HS-27A (cell line): ENCODE results near the gene ARHGEF26.
"Not testable (repeated sequence)": the region's sequence is repeated elsewhere in the genome, so short reads cannot be mapped to it uniquely, and the experiment has no call there.

ENCODE experiments used
- DNase-seq: peaks from one replicate; pipeline ENCODE4 v3.0.0-alpha.2; 2012; ENCODE audit warnings: low read depth, missing footprints

Gene ARHGEF26, protein sequence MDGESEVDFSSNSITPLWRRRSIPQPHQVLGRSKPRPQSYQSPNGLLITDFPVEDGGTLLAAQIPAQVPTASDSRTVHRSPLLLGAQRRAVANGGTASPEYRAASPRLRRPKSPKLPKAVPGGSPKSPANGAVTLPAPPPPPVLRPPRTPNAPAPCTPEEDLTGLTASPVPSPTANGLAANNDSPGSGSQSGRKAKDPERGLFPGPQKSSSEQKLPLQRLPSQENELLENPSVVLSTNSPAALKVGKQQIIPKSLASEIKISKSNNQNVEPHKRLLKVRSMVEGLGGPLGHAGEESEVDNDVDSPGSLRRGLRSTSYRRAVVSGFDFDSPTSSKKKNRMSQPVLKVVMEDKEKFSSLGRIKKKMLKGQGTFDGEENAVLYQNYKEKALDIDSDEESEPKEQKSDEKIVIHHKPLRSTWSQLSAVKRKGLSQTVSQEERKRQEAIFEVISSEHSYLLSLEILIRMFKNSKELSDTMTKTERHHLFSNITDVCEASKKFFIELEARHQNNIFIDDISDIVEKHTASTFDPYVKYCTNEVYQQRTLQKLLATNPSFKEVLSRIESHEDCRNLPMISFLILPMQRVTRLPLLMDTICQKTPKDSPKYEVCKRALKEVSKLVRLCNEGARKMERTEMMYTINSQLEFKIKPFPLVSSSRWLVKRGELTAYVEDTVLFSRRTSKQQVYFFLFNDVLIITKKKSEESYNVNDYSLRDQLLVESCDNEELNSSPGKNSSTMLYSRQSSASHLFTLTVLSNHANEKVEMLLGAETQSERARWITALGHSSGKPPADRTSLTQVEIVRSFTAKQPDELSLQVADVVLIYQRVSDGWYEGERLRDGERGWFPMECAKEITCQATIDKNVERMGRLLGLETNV

DNA sequence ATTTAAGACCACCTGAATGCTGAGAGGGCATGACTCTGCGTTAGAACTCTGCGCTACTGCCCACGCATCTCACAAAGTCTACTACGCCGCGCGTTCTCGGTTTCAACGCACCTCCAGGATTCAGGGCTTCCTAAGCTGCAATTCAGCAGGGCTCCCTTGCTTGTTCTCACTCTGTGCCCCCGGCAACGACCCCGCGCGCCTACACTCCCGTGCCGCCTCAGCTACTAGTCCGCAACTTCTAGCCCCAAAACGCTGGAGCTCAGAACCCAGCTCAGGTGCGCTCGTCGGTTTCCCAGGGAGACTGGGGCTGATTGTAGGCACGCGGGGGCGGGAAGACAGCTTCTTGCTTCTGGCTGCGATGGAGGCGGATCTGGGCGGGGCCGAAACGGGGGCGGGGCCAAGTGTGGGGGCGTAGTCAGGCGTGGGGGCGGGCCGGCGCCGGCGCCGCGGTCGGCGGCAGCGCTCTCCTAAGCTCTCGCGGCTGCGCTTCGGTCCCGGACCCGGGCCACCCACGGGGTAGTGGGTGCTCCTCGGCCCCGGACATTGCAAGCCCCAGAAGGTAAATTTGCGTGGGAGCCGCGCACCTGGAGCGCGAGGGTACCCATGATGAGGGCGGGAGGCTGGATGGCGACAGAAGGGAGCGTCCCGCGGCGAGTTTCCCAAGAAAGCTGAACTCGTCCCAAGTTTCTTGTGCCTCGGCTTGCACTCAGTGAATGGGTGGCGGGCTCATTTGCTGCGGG is at the start of gene ARHGEF26:
ARHGEF26 (plus strand) TSS at position 430 of the 740 bp plus-strand sequence. CDS start 603 bp downstream, outside the sequence.
- DNase-seq, result peak; percentile 30

DNA sequence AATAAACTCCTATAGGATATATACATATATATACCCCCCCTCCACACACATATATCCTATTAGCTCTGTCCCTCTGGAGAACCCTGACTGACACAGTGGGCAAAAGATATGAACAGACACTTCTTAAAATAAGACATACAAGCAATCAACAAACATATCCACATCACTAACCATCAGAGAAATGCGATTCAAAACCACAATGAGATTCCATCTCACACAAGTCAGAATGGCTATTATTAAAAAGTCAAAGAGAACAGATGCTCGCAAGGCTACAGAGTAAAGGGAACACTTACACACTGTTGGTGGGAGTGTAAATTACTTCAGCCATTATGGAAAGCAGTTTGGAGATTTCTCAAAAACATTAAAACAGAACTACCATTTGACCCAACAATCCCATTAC is 46.2 kb upstream of the ARHGEF26 start:
- no peak for DNase-seq

DNA sequence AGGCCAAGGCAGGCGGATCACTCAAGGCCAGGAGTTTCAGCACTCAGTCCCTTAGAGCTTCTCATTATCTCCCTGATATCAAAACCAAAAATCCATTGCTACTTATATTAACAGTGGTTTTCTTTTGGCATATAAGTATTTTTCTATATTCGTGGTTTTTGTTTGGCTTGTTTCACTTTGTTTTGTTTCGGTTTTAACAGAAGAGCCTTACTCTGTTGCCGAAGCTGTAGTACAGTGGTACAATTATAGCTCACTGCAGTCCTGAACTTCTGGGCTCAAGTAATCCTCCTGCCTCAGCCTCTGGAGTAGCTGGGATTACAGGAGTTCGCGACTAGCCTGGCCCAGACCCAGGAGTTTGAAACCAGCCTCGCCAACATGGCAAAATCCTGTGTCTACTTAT is 42.5 kb upstream of the ARHGEF26 start:
- no peak for DNase-seq

DNA sequence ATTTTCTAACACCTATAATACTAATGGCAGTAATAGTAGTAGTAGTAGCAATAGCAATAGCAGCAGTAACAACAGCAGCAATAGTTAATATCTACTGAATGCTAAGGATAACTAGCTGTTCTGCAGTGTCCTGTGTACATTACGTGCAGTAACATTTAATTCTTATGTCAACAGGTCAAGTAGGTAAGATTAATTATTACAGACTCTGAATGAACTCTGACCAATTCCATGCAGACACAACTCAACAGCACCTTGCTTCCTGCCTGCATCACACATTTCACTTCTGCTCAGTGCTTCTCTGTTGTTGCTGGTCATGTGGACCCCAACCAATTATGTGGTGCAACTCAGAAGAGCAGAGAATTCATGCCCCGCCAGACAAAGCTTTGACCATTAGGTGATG is 39.9 kb upstream of the ARHGEF26 start:
- DNase-seq, result no peak

DNA sequence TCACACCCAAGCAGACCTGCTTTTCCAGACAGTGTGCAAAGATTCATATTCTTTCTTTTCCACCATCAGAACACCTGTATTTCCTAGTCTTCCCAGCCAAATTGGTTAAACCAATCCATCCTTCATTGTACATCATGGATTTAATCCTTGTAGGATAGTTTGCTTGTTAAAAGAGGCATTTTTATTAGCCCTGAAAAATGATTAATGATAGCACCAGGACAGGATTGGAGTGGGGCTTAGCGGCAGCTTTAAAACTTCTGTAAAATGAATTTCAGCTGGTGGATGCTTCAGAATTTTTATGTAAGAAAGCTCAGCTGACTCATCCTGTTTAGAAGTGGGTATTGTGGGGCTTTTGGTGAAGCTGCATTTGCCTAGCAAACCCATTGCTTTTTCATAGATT is 36.1 kb upstream of the ARHGEF26 start:
- DNase-seq, result no peak

DNA sequence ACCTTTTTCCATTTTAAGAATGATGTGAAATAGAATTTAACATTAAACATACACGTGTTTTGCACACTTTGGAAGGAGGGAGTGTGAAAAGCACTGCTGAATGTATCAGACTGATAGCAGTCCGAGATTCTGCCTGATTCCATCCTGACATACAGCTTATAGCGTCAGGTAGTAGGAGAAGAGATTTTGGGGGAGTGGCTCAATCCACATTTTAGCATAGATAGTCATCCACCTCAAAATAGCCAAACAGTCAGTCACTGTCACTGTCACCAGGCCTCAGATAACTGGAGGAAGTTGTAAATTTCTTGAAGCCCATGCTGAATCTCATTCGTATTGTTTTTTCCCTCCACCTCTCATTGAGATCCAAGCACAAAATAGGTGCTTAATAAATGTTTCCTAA is 35.4 kb upstream of the ARHGEF26 start:
- no peak for DNase-seq

DNA sequence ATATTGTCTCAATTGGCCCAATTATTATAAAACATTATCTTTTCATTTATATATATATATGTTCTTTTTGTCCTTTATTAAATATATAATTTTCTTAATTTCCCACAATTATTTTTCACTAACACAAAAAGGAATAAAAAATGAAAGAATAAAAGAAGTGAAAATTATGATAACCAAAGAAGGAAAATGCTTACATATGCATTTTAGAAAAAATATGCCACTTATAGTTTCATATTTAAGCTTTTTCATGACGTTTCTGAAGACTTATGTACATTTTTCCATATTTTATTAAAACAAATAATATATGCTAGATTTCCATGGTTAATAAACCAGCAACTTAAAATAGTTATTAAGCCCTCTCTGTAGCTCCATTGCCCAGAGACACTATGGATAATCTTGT is 34.9 kb upstream of the ARHGEF26 start:
- DNase-seq, result no peak

DNA sequence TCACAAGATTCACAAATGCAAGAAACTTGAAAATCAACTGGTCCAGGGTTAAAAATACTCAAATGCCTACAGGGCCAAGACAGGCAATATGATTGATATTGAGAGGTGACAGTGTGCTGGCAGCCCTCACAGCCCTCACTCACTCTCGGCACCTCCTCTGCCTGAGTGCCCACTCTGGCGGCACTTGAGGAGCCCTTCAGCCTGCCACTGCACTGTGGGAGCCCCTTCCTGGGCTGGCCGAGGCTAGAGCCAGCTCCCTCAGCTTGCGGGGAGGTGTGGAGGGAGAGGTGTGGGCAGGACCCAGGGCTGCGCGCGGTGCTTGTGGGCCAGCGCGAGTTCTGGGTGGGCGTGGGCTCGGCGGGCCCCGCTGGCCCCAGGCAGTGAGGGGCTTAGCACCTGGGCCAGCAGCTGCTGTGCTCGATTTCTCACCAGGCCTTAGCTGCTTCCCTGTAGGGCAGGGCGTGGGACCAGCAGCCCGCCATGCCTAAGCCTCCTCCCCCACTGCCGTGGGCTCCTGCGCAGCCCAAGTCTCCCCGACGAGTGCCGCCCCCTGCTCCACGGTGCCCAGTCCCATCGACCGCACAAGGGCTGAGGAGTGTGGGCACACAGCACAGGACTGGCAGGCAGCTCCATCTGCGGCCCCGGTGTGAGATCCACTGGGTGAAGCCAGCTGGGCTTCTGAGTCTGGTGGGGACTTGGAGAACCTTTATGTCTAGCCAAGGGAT is 33.3 kb upstream of the ARHGEF26 start:
- not testable (repeated sequence) for DNase-seq

DNA sequence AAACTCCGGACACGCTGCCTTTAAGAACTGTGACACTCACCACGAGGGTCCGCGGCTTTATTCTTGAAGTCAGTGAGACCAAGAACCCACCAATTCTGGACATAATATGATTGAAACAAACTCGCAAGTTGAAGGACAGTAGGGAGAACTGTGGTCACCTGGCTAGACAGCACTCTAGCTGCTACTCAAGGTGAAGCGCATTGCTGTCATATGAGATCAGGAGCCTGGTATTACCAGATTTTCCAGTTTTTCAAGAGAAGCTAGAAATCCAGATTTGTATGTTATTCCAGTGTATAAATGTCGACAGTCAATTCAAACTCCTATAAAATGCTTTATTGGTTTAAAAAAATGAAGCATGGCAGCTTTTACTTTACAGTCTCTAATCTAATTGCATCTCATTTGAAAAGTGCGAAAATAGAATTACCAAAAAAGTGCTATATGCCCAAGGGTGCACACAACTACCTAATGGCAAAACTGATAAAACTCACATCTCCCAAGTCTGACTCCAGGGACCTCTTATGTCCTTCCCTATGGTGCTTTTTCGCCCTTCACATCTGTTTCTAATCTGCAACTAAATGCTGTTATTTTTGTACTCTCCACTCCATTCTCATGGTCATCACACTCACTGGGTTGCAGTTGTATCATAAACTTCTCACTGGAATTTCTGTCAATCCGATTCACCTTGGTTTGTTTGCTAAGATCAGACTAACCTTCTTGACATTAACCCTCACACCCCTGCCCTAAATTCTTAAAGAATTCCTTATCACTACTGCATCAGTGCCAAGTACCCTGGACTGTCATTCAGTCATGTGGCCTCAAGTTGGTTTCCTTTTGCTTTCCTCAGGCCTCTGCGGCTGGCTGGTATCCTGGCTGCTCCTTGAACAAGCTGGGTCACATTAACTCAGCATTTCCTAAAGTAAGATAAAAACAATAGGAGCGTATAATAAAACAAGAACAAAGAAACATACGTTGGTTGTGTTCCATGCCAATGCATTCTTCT is 31.5 kb upstream of the ARHGEF26 start:
- DNase-seq, result no peak

DNA sequence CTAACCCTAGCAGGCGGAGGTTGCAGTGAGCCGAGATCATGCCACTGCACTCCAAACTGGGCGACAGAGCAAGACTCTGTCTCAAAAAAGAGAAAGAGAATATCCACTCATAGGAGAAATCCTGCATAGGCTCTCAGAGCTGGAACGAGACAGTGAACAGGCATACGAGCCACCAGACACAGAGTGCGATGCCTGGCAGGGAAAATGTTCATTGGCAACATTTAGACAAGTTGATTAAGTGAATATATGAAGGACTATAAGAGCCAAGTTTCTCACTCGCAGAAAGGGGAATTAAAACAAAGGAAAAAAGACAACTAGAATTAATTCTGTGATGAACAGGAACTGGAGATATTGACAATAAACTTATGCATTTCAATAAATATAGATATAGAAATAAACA is 27.1 kb upstream of the ARHGEF26 start:
- DNase-seq, result no peak

DNA sequence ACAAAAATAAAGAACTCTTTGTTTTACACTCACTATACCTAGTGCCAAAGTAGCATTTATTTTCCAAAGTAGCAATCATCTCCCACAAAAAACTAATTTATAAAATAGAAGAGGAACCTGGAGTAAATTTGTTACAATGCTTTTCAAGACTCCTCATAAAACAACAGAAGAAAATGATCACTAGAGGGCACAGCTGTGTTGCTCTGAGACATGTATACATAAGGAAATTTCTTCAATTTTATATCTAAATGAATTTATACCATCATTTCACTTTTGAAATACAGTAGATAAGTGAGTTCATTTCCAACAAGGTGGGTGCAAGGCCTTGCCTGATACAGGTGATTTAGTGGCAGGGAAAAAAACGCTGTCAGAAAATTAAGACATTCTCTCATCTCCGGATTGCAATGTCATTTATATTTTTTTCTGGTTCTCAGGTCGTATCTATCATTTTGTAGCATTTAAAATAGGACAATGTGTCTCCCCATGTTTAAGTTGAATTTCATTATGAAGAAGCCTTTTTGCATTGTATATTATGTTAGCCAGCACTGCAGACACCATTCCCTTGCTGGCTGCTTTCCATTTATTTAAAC is 25.3 kb upstream of the ARHGEF26 start:
- DNase-seq, result no peak

DNA sequence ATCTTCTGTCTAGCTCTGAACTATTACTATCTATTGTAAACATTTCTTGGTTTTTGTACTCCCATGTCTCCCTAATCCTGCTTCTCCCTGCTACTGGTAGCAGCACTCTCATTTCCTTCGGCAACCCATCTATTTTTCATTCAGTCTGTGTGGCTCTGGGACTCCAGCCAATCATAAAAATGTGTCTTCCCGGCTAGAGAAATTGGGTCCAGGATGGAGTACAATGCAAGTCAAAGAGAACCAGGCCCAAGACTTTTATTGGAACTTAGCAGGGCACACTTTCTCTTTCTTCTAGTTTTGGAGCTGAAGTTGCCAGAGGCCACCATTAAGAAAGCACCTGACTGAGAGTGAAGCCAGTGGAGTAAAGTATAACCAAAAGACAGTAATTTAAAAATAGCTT is 22.8 kb upstream of the ARHGEF26 start:
- no peak for DNase-seq

DNA sequence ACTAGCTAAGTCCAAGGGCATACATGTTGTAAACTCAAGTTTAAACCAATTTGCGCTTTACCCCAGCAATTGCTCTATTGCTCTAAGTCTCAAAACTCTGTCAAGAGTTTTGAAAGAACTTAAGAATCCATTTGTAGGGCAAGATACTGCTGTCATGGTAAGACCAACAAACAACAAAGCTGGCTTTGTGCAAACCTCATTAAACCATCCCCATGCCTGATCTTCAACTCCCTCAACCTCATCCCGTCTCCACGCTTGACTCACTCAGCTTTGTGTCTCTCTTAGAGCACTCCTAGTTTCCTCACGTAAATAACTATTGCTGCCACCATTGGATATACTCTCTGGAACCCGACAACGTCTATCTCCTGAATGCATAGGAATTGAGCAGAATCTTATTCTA is 20.6 kb upstream of the ARHGEF26 start:
- no peak for DNase-seq

DNA sequence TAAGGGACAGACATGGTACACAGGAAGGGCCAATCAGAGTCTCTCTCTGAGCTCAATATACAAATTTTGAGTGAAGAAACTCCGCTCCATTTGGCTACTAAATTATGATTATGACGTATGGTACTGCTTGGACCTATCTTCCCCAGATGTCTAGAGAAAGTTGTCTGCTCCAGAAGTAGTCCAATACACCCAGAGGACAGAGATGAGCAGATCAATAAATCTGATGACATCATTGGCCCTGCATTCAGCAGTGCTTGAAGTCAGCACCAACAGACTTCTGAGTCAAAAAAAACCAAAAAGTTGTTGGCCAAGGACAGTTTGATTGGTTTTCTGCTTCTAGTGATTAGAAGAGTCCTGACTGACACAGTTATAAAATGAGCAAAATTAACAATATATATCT is 19.9 kb upstream of the ARHGEF26 start:
- DNase-seq, result no peak

DNA sequence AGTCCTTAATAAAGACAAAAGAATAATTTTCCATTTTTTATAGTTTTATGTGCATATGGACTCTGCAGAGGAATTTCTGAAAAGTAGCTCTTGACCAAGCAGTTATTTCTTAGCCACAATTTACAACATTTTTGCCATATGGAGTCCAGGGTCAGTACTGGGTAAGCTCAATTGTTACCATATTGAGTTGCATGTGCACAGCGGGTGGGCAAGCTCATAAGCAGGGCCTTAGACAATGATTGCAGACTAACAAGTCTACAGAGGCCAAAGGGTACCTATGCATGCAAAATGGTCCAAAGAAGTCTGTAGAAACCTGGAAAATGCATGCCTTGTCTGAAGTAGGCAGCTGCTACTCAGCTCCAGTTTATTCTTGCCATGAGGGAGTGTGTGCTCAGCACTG is 19.0 kb upstream of the ARHGEF26 start:
- DNase-seq, result no peak

DNA sequence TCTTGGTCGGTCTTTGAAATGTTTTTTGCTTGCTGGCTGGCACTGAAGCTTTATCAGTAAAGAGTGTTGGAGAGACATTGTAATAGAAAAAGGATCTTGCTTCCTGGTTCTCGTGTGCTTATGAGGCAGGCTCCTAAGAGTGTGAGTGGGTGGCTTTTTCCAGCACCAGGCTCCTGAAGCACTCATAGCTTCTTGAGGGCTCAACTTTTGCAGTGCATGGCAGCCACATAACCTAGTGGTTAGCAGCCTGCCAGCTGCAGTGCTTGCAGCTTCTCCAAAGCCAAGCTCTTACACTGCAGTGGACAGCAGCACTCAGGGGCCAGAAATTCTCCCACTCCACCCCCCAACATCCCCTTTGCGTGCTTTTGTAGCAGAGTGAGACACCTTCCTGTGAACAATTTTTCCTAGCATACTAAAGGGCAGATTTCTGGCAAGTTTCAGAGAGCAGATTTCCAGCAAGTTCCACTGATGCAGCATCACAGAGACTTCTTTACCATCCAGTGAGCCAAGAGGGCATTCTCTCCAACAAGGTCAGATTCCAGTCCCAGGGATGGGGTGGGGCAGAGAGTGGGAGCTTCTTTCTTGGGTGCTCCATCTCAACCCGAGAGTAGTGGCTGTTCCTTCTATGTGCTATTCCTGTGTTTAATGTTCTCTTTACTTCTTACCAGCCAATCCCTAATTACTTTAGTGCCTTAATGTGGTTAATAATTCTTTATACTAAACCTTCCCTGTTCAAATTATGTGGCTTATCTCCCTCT is 15.8 kb upstream of the ARHGEF26 start:
- no peak for DNase-seq

DNA sequence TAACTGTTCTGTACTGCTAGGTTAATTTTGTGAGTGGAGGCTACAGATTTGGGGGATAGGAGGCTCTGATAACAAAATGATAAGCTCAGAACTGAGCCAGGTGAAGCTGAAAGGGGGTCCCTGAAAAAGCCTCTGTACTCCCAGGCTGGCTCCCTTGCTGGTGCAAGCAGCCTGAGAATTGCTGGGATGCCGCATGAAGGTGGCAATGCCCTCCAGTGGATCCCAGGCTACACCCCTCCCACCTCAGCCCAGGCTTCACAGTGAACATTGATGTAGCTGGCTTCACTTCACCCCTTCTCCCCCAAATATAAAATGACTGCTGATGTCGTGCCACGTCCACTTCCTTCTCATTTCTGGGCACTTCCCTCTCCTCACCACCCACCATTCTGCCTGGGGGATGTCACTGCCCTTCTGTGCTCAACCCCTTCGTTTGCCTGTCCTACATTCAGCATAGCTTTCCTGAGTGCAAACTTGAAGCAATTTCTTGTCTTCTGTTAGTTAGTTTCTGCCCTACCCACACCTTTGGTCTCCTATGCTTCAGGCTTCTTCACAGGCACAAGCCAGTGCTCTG is 9.7 kb upstream of the ARHGEF26 start:
- no peak for DNase-seq

DNA sequence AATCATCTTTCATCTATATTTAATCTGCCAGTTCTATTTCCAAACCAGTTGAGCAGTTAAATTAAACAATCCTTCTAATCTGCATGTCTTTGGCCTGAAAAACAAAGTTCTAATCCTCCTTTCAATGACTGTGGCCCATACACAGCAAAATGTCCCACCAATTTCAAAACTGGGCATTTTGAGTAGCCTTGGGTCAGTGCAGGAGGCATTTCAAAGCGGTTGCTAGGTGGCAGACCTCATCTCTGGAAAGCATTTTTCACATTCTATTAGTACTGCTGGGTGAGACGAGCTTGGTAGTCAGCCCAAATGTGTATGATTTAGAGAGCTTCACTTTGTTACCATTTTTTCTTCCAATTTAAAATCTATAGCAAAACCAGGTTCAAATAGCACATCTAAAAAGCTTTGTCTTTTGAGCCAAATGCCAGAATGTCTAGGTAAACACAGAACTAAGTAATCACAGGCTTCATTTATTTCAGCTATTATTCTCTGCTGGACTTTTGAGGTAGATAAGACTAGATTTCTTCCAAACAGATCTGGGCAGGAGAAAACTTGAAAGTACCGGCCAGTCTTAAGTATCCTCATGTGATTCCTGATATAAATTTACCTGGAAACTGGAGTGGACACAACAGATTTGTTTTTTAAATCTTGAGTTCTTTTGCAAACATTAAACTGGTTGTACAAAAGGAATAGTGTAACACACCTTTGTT is 8.9 kb upstream of the ARHGEF26 start:
- no peak for DNase-seq
